ENCODE results near the gene KLHL29. TPM values are rescaled to one million over a fixed set of nuclear protein-coding genes. Genes with fewer than 3 reads are reported as not detected.

Gene KLHL29
- total RNA-seq, 1 experiment from 2014 or later = 7.7 TPM

DNA sequence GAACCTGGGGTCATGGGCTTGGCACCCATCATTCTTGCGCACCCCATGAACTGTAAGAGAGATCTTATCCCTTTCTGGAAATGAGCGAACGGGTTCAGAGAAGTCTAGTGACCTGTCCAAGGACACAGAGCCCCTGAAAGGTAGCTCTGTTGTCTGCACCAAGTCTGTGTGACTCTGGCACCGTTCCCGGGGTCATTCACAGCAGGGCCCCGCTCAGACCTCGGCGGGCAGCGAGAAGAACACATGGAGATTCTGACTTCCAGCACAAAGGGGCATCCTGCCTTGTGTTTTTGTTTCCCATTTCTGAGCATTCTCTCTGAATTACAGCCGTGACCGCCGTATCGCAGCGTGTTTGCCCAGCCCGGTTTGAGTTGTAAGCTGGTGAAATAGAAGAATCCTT is 231.7 kb downstream of the KLHL29 start:
- intact Hi-C loops (cut with micrococcal nuclease; ENCODE audit: unreplicated experiment) (no loop called here), in situ Hi-C loops (cut with HindIII; ENCODE audit: low pct_unique_long_range_greater_than_20kb, low sequenced_read_pairs) (no loop called here)
- CTCF ChIA-PET = no interaction called here

DNA sequence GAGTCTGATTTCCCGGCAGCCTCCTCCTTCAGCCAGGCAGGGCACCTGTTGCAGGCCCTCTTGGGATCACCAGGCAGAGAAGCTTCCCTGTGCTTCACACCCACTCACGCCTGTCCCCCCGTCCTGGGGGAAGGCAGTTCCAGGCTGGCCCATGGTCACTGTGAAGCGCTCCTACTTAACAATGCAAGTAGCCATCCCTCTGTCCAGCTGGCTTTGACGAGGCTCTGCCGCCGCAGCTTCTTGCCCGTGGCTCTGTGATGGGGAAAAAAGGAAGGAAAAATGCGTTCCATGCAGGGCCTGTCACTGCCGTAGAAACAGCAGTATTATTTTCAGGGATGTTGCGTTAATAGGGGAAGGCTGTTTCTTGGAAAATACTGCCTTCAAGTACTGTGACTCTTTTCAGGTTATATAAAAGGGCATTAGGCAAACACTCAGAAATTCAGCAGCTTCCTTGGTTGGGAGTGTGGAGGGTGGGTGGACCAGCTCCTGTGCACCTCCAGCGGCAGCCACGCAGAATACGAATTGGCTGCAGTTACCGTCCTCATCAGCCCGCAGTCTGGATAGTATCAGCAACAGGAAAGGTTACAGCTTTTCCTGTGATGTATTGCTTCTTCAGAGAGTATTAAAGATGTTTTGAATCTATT is 232.3 kb downstream of the KLHL29 start:
- ChIA-PET CTCF (no interaction called here), POLR2A (no interaction called here)
- in situ Hi-C loops (cut with HindIII; ENCODE audit: low pct_unique_long_range_greater_than_20kb, low sequenced_read_pairs) = no loop called here

More for the DNA sequence above, 231.7 kb downstream of the KLHL29 start:
- Histone ChIP-seq H3K36me3 (ENCODE audit: control insufficient read depth, insufficient read depth, low read length) (no peaks in the 10 kb centered on the region), H3K4me1 (ENCODE audit: control insufficient read depth, insufficient read depth, low read length) (no peaks in the 10 kb centered on the region), H3K4me3 (ENCODE audit: low read depth in 2 of 2, low read length in 2 of 2) (no peak overlapping the region), H3K27me3 (ENCODE audit: control insufficient read depth, insufficient read depth, low read length) (no peaks in the 10 kb centered on the region), H3K9me3 (ENCODE audit: control insufficient read depth, insufficient read depth, low read depth, low read length) (peaks cover 4% of the 10 kb centered on the region), H3K27ac (ENCODE audit: low read length) (no peak overlapping the region)
- ATAC-seq (no peak), DNase-seq (ENCODE audit: low read depth, low spot score) (no peak)
- TF ChIP-seq SIN3A (IDR thresholded peaks at IDR 0.05; ENCODE audit: borderline replicate concordance, insufficient read depth, low read depth, low read length) = no peak
- TF ChIP-seq, protein P1, sequence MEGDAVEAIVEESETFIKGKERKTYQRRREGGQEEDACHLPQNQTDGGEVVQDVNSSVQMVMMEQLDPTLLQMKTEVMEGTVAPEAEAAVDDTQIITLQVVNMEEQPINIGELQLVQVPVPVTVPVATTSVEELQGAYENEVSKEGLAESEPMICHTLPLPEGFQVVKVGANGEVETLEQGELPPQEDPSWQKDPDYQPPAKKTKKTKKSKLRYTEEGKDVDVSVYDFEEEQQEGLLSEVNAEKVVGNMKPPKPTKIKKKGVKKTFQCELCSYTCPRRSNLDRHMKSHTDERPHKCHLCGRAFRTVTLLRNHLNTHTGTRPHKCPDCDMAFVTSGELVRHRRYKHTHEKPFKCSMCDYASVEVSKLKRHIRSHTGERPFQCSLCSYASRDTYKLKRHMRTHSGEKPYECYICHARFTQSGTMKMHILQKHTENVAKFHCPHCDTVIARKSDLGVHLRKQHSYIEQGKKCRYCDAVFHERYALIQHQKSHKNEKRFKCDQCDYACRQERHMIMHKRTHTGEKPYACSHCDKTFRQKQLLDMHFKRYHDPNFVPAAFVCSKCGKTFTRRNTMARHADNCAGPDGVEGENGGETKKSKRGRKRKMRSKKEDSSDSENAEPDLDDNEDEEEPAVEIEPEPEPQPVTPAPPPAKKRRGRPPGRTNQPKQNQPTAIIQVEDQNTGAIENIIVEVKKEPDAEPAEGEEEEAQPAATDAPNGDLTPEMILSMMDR (IDR thresholded peaks at IDR 0.05) = no peak
- no peak for TF ChIP-seq TCF7L2 (IDR thresholded peaks at IDR 0.05; ENCODE audit: low read depth, low read length)
- TF ChIP-seq, protein P2, sequence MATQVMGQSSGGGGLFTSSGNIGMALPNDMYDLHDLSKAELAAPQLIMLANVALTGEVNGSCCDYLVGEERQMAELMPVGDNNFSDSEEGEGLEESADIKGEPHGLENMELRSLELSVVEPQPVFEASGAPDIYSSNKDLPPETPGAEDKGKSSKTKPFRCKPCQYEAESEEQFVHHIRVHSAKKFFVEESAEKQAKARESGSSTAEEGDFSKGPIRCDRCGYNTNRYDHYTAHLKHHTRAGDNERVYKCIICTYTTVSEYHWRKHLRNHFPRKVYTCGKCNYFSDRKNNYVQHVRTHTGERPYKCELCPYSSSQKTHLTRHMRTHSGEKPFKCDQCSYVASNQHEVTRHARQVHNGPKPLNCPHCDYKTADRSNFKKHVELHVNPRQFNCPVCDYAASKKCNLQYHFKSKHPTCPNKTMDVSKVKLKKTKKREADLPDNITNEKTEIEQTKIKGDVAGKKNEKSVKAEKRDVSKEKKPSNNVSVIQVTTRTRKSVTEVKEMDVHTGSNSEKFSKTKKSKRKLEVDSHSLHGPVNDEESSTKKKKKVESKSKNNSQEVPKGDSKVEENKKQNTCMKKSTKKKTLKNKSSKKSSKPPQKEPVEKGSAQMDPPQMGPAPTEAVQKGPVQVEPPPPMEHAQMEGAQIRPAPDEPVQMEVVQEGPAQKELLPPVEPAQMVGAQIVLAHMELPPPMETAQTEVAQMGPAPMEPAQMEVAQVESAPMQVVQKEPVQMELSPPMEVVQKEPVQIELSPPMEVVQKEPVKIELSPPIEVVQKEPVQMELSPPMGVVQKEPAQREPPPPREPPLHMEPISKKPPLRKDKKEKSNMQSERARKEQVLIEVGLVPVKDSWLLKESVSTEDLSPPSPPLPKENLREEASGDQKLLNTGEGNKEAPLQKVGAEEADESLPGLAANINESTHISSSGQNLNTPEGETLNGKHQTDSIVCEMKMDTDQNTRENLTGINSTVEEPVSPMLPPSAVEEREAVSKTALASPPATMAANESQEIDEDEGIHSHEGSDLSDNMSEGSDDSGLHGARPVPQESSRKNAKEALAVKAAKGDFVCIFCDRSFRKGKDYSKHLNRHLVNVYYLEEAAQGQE (IDR thresholded peaks at IDR 0.05; ENCODE audit: insufficient read depth in 1 of 2, low read depth in 2 of 2, low read length in 1 of 2) = no peak
- no peak for TF ChIP-seq POLR2AphosphoS5 (IDR thresholded peaks at IDR 0.05; ENCODE audit: low read depth, low read length)
- POLR2A ChIA-PET = no interaction called here
- no TSS peak for BruUV-seq (replicated peaks)

More for the DNA sequence above, 232.3 kb downstream of the KLHL29 start:
- Histone ChIP-seq H3K4me3 (ENCODE audit: low read depth in 2 of 2, low read length in 2 of 2) (no peak overlapping the region), H3K36me3 (ENCODE audit: control insufficient read depth, insufficient read depth, low read length) (no peaks in the 10 kb centered on the region), H3K27me3 (ENCODE audit: control insufficient read depth, insufficient read depth, low read length) (no peaks in the 10 kb centered on the region), H3K9me3 (ENCODE audit: control insufficient read depth, insufficient read depth, low read depth, low read length) (no peaks in the 10 kb centered on the region), H3K4me1 (ENCODE audit: control insufficient read depth, insufficient read depth, low read length) (no peaks in the 10 kb centered on the region), H3K27ac (ENCODE audit: low read length) (no peak overlapping the region)
- DNase-seq (ENCODE audit: low read depth, low spot score) (no peak), ATAC-seq (no peak)
- no TSS peak for BruUV-seq (replicated peaks)
- intact Hi-C loops (cut with micrococcal nuclease; ENCODE audit: unreplicated experiment) = no loop called here
- TF ChIP-seq POLR2AphosphoS5 (IDR thresholded peaks at IDR 0.05; ENCODE audit: low read depth, low read length) (no peak), TCF7L2 (IDR thresholded peaks at IDR 0.05; ENCODE audit: low read depth, low read length) (no peak)
- TF ChIP-seq, protein P2 (IDR thresholded peaks at IDR 0.05; ENCODE audit: insufficient read depth in 1 of 2, low read depth in 2 of 2, low read length in 1 of 2) = no peak

Data from Panc1 (cell line).